H1 (cell line): ENCODE results near the gene RNGTT. TPM values are rescaled to one million over a fixed set of nuclear protein-coding genes. Genes with fewer than 3 reads are reported as not detected.

Experiments
- ASH2L ChIP-seq: fragments of 200-600, 300-600 bp; sonication (generic); IDR thresholded peaks from one replicate; pipeline ENCODE4 v1.7.1; 2017; ENCODE audit warnings: low read length
- BACH1 ChIP-seq: IDR thresholded peaks from 2 replicates; pipeline ENCODE4 v1.6.1; 2012; ENCODE audit warnings: low read length, improper control_type of control experiment
- FOSL1 ChIP-seq: IDR thresholded peaks from 2 replicates; pipeline ENCODE4 v1.6.1; 2011; ENCODE audit warnings: mild to moderate bottlenecking, low read depth, low read length, moderate library complexity; ENCODE audit not compliant: insufficient read depth
- PHF8 ChIP-seq: fragments of 200-600 bp; sonication (generic); conservative IDR thresholded peaks from 2 replicates; pipeline ENCODE4 v1.7.1; 2012; ENCODE audit warnings: low read depth, mild to moderate bottlenecking, inconsistent platforms, low read length, moderate library complexity
- POLR2AphosphoS5 ChIP-seq: IDR thresholded peaks from 2 replicates; pipeline ENCODE4 v1.6.1; 2011; ENCODE audit warnings: low read depth, low read length
- SAP30 ChIP-seq: fragments of 300-600 bp; sonication (generic); IDR thresholded peaks from 2 replicates; pipeline ENCODE4 v1.7.1; 2012; ENCODE audit warnings: low read length, moderate library complexity, mild to moderate bottlenecking, inconsistent platforms; ENCODE audit not compliant: insufficient read depth, insufficient replicate concordance
- polyA plus RNA-seq, 7 experiments: library from polyadenylated mRNA; depleted of rRNA in 3 of 7; stranded (reverse) in 5 of 7; unstranded in 2 of 7; fragments of >200 nt in 5 of 7; fragments of 200-250 nt in 2 of 7; gene quantifications; 1 replicate in 5 of 7; 2 replicates in 1 of 7; 4 replicates in 1 of 7; pipeline versions ENCODE4 v1.2.1 to v1.2.3, GENCODE V29; 2011 to 2013; ENCODE audit warnings: missing spikeins in 2 of 7, mixed read lengths in 2 of 7
- total RNA-seq: library from RNA; stranded (reverse); fragmentation: NEBNext Ultra II Directional; extraction: Animal tissue kit (Norgen Biotek cat#: 25700); gene quantifications from 2 replicates; pipeline ENCODE4 v1.2.1, GENCODE V29; 2021

The RNGTT gene
- total and polyA plus RNA-seq, 2 of the 8 experiments (the other 6 are each of a cell fraction or from before 2014, with no cell fraction given): 3.6 to 21.2 TPM

DNA sequence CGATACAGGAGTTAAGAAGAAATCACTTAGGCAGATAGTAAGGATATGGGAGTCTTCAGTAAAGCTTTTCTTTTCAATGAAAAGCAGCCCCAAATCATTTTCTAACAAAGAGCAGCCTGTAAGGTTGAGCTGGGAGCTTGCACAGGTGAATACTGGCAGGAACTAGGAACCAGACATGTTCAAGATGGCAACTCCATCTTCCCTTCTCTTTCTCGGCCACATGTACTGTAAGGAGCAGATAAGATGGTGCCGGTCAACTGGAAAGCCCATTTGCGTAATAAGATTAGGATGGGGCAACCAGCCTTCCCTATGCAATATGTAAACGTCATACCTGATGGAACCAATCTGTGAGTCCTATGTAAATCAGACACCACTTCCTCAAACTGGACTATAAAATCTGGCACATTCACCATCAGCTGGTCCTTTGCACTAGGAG, 46.2 kb upstream of the RNGTT start (continued):
- TF ChIP-seq SAP30: no peak
- no peak for TF ChIP-seq BACH1
- no peak for TF ChIP-seq ASH2L
- no peak for TF ChIP-seq POLR2AphosphoS5
- TF ChIP-seq FOSL1: no peak
- TF ChIP-seq PHF8: no peak
